NOMO-1 treated with DMSO at 0.1 percent for 48 hours (cell line): ENCODE data around the gene CFAP65.

Experiments
- DNase-seq: peaks from one replicate; lab custom pipeline; 2025; ENCODE audit not compliant: unreplicated experiment; lab: John Stamatoyannopoulos, UW

Gene CFAP65

DNA sequence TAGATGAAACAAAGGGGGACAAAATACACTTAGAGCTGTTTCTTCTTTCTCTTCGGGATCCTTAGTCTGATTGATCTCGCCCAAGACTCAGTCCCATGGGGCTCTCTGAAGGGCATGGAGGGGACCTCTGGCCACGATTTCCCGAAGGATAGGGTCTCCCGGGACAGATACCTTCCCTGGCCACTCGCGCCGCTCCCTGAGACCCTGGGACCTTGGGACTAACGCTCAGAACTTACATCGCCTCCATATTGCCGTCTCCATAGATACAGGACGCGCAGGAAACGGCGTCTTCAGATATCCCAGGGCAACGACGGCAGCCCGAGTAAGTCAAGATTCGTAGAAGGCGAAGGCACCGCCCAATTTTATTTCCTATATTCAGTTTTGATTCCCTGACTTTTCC lies at the start of gene CFAP65:
TSS of gene CFAP65 (minus strand) at position 265 of the 400 bp plus-strand sequence. CDS start 2,468 bp downstream, outside the sequence.
- no peak for DNase-seq

- no peak for DNase-seq
Observed at GRCh38 chr2:219090436-219091299, 49.4 kb upstream of the CFAP65 start.

DNA sequence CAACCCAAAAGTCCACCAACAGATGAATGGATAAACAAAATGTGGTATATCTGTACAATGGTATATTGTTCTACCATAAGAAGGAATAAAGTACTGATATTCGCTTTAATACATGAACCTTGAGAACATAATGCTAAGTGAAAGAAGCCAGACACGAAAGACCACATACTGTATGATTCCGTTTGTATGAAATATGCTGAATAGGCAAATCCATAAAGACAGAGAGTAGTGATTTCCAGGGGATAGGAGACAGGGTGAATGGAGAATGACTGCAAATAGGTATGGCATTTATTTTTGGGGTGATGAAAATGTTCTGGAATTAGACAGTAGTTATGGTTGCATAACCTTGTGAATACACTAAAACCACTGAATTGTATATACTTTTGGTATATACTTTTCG lies 48.0 kb upstream of the CFAP65 start:
- DNase-seq: no peak

GRCh38 chr2:219087848-219088247 lies 46.5 kb upstream of the CFAP65 start:
- DNase-seq: no peak

DNA sequence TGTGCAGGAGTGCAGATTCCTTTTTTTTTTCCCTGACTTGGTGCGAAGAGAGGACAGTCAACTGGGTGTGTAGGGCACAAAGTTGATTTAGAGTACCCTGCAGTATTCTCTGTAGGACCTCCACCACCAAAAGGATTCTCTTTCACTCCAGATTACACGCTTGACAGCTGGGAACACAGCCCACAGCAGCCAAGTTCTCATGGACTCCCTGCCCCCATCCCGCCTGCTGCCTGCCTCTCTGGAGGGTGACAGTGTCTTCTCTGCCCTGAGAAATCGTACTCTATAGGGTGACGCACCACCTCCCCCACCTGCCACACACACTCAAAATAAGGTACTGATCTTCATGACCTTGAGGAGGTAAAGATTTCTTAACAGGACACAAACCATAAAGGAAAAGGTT lies 46.0 kb upstream of the CFAP65 start:
- no peak for DNase-seq

DNA sequence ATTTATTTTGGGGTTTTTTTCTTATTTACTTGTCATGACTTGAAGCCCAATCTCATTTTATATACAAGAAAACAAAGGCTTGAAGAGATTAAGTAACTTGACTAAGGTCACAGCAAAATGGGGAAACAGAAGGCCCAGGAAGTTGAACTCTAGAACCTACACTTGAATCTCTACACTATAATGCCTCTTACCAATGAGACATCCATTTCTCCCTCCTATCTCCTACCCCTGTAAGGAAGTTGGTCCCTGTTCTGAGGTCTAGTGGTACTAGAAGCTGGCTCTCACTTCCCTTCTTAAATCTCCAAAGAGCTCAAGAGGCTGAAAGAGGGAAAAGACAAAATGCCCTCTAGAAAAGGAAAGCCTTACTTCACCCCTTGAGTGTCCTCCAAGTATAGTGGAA lies 44.9 kb upstream of the CFAP65 start:
- peak; percentile 43 for DNase-seq

- DNase-seq: peak; percentile 15
Observed at GRCh38 chr2:219084791-219085190, 43.5 kb upstream of the CFAP65 start.

DNA sequence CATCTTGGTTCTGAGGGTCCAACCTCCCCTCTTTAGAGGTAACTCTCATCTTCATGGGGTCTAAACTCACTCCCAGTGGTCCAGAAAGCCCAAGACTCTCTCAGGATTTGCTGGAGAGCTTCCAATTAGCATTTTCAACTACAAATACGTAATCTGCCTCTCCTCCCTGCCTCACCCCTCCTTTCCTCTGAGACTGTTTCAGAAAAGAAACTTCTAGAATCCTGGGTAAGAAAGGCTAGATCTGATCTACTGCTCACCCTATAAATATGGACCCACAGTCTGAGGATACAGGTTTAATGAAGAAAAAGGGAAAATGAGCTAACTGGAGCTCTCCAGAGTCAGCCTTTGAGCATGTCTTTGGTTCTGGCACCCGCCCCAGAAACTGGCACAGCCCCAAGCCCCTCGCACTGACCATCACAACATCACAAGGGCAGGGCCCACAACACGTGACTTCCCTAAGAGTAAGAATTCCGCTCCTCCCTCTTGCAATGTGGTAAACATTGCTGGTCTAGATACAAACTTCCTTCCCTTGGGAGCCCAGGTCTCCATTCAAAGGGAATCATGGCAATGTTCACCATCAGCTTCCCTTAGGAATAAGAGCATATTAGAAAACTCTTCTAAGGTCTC lies 41.1 kb upstream of the CFAP65 start:
- DNase-seq: no peak

GRCh38 chr2:219081701-219082331 lies 40.5 kb upstream of the CFAP65 start:
- DNase-seq: peak; percentile 65

GRCh38 chr2:219081096-219081495 lies 39.8 kb upstream of the CFAP65 start:
- DNase-seq: no peak

DNA sequence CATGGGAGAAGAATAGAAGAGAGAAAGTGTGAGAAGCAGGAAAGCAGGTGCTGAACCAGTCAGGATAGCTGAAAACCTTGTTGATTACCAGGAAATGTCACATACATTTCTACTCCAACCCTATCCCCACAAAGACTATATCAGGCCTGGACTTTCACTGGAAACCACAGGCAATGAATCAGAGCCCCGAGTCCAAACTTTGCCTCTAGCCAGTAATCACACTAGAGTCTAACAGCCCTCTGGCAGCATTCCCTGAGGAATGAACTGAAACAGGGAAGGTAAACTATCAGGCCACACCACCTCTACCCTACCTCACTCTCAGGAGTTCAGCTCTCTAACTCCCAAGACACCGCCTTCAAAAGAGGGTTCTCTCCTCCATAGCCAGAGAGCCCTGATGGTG lies 38.1 kb upstream of the CFAP65 start:
- no peak for DNase-seq

DNA sequence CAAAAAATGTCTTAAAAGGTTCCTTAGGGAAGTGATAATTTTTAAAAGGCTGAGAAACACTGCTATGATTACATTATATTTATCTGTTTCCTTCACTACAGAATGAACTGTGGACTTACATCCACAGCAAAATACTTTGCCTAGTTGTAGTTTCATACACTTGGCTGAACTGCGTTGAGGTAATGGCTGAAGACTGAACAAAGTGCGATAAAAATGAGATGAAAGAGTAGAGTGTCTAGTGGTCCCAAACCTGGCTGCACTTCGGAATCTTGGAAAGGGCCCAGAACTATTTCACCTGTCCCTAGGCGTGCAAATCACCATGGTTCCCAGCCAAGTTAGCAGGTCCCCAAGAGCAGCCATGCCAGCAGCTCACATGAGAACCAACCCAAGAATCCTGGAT lies 37.6 kb upstream of the CFAP65 start:
- no peak for DNase-seq

GRCh38 chr2:219078126-219078525 lies 36.8 kb upstream of the CFAP65 start:
- no peak for DNase-seq

DNA sequence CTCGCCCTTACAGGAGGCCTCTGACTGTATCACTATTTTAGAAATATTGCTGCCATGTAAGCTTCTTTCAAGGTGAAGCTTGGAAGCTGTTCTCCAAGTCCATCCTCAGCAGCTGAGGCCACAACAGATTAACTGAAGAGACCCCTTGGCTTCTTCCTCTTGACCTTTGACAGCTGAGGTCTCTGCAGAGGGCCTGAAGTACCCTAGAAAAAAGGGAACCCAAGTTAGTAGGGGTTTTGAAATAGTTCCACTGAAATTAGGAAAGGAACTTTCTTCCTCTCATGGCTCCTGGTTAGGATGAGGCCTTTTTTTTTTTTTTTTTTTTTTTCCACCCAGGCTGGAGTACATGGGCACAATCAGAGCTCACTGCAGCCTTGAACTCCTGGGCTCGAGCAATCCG lies 34.9 kb upstream of the CFAP65 start:
- peak; percentile 44 for DNase-seq

DNA sequence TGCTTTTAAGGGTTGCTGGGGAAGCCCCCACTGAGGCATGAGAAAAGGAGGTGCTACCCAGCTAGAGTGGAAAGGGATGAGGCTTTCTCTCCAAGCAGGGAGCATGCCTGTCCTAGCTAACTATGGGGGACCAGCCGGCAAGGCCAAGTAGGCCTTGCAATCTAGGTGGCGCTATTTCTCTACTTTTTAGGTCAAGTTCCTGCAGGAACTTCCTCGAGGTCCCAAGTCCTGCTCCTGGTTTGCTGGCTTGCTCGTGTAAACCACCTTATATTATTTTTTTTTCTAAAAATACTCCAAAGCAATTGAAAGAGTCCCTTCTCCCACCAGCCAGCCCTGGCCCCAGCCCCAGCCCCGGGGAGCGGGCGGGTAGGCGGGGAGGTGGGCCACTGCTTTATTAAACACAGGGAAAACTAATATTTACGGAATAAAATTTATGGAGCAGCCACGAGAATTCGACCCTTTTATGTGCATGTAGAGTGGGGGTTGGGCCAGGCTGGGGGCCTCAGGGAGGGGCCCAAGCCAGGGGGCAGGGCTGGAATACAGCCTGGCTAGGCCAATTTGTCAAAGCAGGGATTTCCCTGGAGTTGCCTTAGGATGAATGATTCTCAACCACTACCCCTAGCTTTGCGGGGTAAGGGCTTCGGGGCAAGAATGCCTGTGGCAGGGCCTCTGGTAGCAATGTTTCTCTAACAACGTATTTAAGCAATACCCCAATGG lies 32.3 kb upstream of the CFAP65 start:
- peak; percentile 47 for DNase-seq

GRCh38 chr2:219072741-219073250 lies 31.5 kb upstream of the CFAP65 start:
- DNase-seq: no peak

- no peak for DNase-seq
Observed at GRCh38 chr2:219071131-219071816, 30.0 kb upstream of the CFAP65 start.

DNA sequence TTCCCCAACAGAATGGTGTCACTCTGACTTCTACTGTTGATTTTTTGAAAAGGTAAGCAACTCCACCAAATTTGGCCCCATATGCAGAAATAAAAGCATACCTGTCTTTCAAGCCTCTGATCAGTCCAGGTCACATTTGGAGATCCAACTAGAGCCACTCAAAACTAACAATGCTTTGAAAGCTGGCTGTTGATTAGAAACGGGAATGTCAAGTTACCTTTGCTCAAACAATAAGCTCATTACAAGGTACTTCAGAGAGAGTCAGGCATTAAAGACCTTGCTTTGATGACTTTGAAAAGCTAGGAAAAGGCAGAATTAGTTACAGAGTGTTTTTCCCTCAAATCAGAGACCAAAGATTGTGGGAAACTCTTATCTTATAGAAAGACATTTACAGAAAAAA lies 24.2 kb upstream of the CFAP65 start:
- no peak for DNase-seq

GRCh38 chr2:219062081-219062480 lies 20.8 kb upstream of the CFAP65 start:
- DNase-seq: no peak
